ENCODE data around the gene SNRK. TPM values are rescaled to one million over a fixed set of nuclear protein-coding genes. Genes with fewer than 3 reads are reported as not detected.

The SNRK gene
- total and polyA plus RNA-seq, 9 of the 15 experiments (the other 6 are each of a cell fraction or from before 2014, with no cell fraction given): 1.7 to 12.3 (median 7.3) TPM

DNA sequence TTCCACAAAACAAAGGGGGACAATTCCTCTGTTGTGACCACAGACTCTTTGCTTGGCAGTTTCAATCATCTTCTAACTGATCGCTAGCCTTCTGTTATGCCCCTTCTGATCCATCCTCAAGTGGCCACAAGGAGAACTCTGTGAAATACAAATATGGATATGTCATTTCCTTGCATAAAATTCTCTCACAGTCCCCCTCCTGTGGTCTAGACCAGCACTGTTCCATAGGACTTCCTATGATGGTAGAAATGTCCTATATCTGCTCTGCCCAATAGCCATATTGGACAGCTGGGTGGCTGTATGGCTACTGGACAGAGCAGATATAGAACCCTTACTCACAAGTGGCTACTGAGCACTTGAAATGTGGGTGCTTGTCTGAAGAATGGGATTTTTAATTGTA is 25.9 kb upstream of the SNRK start:
- H3K27me3 ChIP-seq (ENCODE audit: control insufficient read depth in 2 of 2, insufficient read depth in 2 of 2, low read length in 2 of 2): peaks cover 8 to 42% of the 10 kb centered on the region in 2 experiments; a peak in 4 of 5 replicates
- no peaks in the 10 kb centered on the region for H3K79me2 ChIP-seq (ENCODE audit: control insufficient read depth, insufficient read depth, low read length)
- CTCF ChIA-PET (ENCODE audit: low intra/inter-chr PET ratio): no interaction called here
- H3K4me2 ChIP-seq (ENCODE audit: insufficient read depth, low read length): no peak overlapping the region
- POLR2A ChIA-PET: no interaction called here
- FAIRE-seq (no peak), DNase-seq (ENCODE audit: extremely low read depth in 1 of 4, low spot score in 3 of 4) (peak; percentile 19 to 63 (median 48)), ATAC-seq (peak; percentile 87)
- no peak overlapping the region for H3K9ac ChIP-seq (ENCODE audit: insufficient read depth in 1 of 2, low read depth in 2 of 2, low read length in 2 of 2)
- H3K36me3 ChIP-seq (ENCODE audit: control insufficient read depth, insufficient read depth, low read length): no peaks in the 10 kb centered on the region
- in situ Hi-C loops (cut with MboI) (no loop called here), intact Hi-C loops (cut with micrococcal nuclease) (no loop called here)
- 8% methylated on average over 1 of the region's 1 CpG for WGBS (ENCODE audit: insufficient coverage, low coverage, missing lambda C conversion rate)
- TF ChIP-seq MAFG (tag; conservative IDR thresholded peaks at IDR 0.05): no peak
- no peak for TF ChIP-seq EP300 (IDR thresholded peaks at IDR 0.05; ENCODE audit: low read length)
- no peak for TF ChIP-seq RFX1 (IDR thresholded peaks at IDR 0.05)
- TF ChIP-seq, protein P1, sequence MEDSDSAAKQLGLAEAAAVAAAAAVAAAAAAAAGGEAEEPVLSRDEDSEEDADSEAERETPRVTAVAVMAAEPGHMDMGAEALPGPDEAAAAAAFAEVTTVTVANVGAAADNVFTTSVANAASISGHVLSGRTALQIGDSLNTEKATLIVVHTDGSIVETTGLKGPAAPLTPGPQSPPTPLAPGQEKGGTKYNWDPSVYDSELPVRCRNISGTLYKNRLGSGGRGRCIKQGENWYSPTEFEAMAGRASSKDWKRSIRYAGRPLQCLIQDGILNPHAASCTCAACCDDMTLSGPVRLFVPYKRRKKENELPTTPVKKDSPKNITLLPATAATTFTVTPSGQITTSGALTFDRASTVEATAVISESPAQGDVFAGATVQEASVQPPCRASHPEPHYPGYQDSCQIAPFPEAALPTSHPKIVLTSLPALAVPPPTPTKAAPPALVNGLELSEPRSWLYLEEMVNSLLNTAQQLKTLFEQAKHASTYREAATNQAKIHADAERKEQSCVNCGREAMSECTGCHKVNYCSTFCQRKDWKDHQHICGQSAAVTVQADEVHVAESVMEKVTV (CRISPR knock-in tag; IDR thresholded peaks at IDR 0.05): 0 out of 2 replicates have a peak, but pooled peaks have one; percentile 15
- TF ChIP-seq, protein P2, sequence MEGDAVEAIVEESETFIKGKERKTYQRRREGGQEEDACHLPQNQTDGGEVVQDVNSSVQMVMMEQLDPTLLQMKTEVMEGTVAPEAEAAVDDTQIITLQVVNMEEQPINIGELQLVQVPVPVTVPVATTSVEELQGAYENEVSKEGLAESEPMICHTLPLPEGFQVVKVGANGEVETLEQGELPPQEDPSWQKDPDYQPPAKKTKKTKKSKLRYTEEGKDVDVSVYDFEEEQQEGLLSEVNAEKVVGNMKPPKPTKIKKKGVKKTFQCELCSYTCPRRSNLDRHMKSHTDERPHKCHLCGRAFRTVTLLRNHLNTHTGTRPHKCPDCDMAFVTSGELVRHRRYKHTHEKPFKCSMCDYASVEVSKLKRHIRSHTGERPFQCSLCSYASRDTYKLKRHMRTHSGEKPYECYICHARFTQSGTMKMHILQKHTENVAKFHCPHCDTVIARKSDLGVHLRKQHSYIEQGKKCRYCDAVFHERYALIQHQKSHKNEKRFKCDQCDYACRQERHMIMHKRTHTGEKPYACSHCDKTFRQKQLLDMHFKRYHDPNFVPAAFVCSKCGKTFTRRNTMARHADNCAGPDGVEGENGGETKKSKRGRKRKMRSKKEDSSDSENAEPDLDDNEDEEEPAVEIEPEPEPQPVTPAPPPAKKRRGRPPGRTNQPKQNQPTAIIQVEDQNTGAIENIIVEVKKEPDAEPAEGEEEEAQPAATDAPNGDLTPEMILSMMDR (IDR thresholded peaks at IDR 0.05 in 2 of 3, conservative IDR thresholded peaks at IDR 0.05 in 1 of 3; ENCODE audit: insufficient read depth in 2 of 3, low read depth in 1 of 3, low read length in 3 of 3): peak; percentile 36 to 67 (median 58); a peak in 5 of 6 replicates
- TF ChIP-seq, protein P3, sequence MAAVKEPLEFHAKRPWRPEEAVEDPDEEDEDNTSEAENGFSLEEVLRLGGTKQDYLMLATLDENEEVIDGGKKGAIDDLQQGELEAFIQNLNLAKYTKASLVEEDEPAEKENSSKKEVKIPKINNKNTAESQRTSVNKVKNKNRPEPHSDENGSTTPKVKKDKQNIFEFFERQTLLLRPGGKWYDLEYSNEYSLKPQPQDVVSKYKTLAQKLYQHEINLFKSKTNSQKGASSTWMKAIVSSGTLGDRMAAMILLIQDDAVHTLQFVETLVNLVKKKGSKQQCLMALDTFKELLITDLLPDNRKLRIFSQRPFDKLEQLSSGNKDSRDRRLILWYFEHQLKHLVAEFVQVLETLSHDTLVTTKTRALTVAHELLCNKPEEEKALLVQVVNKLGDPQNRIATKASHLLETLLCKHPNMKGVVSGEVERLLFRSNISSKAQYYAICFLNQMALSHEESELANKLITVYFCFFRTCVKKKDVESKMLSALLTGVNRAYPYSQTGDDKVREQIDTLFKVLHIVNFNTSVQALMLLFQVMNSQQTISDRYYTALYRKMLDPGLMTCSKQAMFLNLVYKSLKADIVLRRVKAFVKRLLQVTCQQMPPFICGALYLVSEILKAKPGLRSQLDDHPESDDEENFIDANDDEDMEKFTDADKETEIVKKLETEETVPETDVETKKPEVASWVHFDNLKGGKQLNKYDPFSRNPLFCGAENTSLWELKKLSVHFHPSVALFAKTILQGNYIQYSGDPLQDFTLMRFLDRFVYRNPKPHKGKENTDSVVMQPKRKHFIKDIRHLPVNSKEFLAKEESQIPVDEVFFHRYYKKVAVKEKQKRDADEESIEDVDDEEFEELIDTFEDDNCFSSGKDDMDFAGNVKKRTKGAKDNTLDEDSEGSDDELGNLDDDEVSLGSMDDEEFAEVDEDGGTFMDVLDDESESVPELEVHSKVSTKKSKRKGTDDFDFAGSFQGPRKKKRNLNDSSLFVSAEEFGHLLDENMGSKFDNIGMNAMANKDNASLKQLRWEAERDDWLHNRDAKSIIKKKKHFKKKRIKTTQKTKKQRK (IDR thresholded peaks at IDR 0.05; ENCODE audit: borderline replicate concordance, low read depth, low read length): no peak
- TF ChIP-seq, protein P4, sequence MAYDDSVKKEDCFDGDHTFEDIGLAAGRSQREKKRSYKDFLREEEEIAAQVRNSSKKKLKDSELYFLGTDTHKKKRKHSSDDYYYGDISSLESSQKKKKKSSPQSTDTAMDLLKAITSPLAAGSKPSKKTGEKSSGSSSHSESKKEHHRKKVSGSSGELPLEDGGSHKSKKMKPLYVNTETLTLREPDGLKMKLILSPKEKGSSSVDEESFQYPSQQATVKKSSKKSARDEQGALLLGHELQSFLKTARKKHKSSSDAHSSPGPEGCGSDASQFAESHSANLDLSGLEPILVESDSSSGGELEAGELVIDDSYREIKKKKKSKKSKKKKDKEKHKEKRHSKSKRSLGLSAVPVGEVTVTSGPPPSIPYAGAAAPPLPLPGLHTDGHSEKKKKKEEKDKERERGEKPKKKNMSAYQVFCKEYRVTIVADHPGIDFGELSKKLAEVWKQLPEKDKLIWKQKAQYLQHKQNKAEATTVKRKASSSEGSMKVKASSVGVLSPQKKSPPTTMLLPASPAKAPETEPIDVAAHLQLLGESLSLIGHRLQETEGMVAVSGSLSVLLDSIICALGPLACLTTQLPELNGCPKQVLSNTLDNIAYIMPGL (CRISPR knock-in tag; IDR thresholded peaks at IDR 0.05): no peak
- peak; percentile 30 to 50; a peak in 3 of 4 replicates for TF ChIP-seq RAD21 (CRISPR knock-in tag; conservative IDR thresholded peaks at IDR 0.05 in 1 of 2, IDR thresholded peaks at IDR 0.05 in 1 of 2)
- no peak overlapping the region for H3K27ac ChIP-seq (ENCODE audit: extremely low read depth, low read depth, low read length)
- H2AFZ ChIP-seq (ENCODE audit: low read depth, low read length): no peak overlapping the region
- H3K9me1 ChIP-seq (ENCODE audit: control insufficient read depth, insufficient read depth, low read length): no peaks in the 10 kb centered on the region
- H3K4me1 ChIP-seq (replicated peaks in 1 of 2; ENCODE audit: control insufficient read depth in 2 of 2, insufficient read depth in 2 of 2, low read length in 2 of 2): no peaks in the 10 kb centered on the region; a peak in 1 of 5 replicates
- H3K4me3 ChIP-seq: no peak overlapping the region
- H3K9me3 ChIP-seq (replicated peaks; ENCODE audit: control insufficient read depth, insufficient read depth, low read depth, low read length): no peaks in the 10 kb centered on the region
- no peaks in the 10 kb centered on the region for H4K20me1 ChIP-seq (replicated peaks; ENCODE audit: control insufficient read depth, insufficient read depth, low read length)
- no TSS peak for BruUV-seq (replicated peaks)

Measured in K562 (cell line).